ENCODE data around the gene MAL. TPM values are rescaled to one million over a fixed set of nuclear protein-coding genes. Genes with fewer than 3 reads are reported as not detected.
A peak's percentile ranks its signal among the peaks of the same experiment; 100 is the strongest.

MAL gene
- total RNA-seq, 1 experiment from 2014 or later = 1.6 TPM

DNA sequence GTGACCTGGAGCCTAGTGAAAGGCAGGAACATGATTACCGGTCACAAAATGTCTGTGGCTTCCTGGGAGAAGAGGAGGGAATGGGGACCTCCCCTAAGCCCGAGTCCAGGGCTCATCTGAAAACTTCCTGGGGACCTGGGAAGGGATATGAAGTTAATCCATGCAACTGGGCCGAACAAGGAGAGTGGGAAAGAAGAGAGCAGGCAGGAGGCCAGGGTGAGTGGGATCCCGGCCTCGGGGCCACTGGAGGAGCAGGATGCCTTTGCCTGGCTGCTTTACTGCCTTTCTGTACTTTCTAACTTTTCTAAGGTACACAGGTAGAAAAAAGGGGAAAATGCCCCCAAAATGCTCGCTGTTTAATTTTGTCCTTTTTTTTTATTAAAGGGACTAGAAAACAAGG lies 43.4 kb upstream of the MAL start:
- Histone ChIP-seq H3K9ac (ENCODE audit: low read length) (no peak overlapping the region), H4K20me1 (ENCODE audit: low read length) (no peaks in the 10 kb centered on the region), H3K9me3 (ENCODE audit: low read length) (no peaks in the 10 kb centered on the region), H2AFZ (ENCODE audit: low read length) (no peak overlapping the region), H3K4me2 (ENCODE audit: low read length) (no peak overlapping the region), H3K79me2 (ENCODE audit: low read length) (no peaks in the 10 kb centered on the region), H3K27ac (ENCODE audit: low read length) (no peak overlapping the region), H3F3A (ENCODE audit: low read length, unreplicated experiment) (no peaks in the 10 kb centered on the region), H3K9me2 (replicated peaks; ENCODE audit: low read length) (no peaks in the 10 kb centered on the region), H3K36me3 (ENCODE audit: low read depth, low read length) (no peaks in the 10 kb centered on the region), H3K4me3 (ENCODE audit: low read length) (no peak overlapping the region), H3K4me1 (ENCODE audit: insufficient read depth, low read length) (no peaks in the 10 kb centered on the region), H3K27me3 (ENCODE audit: low read length) (peaks cover 7% of the 10 kb centered on the region)
- POLR2A ChIA-PET (ENCODE audit: unreplicated experiment) = no interaction called here
- no peak for ATAC-seq
- no TSS peak for BruUV-seq (replicated peaks)
- CTCF ChIA-PET = interaction anchor here (0.6 kb wide), 1 partner anchor 82 kb away, joined by 6 read pairs; no protein-coding TSS in a partner anchor
- no peak for DNase-seq
- no peak for TF ChIP-seq EZH2phosphoT487 (IDR thresholded peaks at IDR 0.05; ENCODE audit: borderline replicate concordance, low read length)
- TF ChIP-seq CTCF (conservative IDR thresholded peaks at IDR 0.05; ENCODE audit: low read depth, low read length) = no peak
- no peak for TF ChIP-seq EZH2 (IDR thresholded peaks at IDR 0.05; ENCODE audit: low read length, unreplicated experiment)
- intact Hi-C loops (cut with micrococcal nuclease) = no loop called here

DNA sequence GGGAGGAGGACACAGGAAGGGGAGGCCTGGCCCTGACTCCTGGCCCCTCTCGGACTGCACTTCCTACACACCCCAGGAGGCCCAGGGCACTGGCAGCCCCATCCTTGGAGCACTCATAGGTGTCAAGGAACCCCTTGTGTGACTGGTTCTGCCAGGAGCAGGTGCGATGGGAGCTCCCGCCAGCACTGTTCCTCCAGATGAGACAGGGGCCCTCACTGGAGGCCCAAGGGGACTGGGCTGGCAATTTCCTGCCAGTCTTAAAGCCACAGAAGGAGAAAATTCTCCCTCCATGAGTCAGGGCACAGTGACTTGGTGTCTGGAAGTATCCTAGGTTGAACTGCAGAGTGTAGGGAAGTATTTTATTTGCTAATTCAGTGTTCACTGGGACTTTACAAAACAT lies 42.8 kb upstream of the MAL start:
- no peak overlapping the region for H3K9ac ChIP-seq (ENCODE audit: low read length)
- no peak for TF ChIP-seq EZH2 (IDR thresholded peaks at IDR 0.05; ENCODE audit: low read length, unreplicated experiment)
- TF ChIP-seq EZH2phosphoT487 (IDR thresholded peaks at IDR 0.05; ENCODE audit: borderline replicate concordance, low read length) = no peak
- TF ChIP-seq CTCF (conservative IDR thresholded peaks at IDR 0.05; ENCODE audit: low read depth, low read length) = no peak
- BruUV-seq (replicated peaks) = no TSS peak
- H3F3A ChIP-seq (ENCODE audit: low read length, unreplicated experiment) = no peaks in the 10 kb centered on the region
- no peaks in the 10 kb centered on the region for H3K36me3 ChIP-seq (ENCODE audit: low read depth, low read length)
- H3K27me3 ChIP-seq (ENCODE audit: low read length) = peaks cover 8% of the 10 kb centered on the region; the same call in 1 of the 2 replicates
- no peaks in the 10 kb centered on the region for H3K4me1 ChIP-seq (ENCODE audit: insufficient read depth, low read length)
- ChIA-PET CTCF (interaction anchor here (0.6 kb wide), 1 partner anchor 81 kb away, joined by 6 read pairs; no protein-coding TSS in a partner anchor), POLR2A (ENCODE audit: unreplicated experiment) (interaction anchor here (0.7 kb wide), 1 partner anchor 10 kb away, joined by 3 read pairs; no protein-coding TSS in a partner anchor)
- DNase-seq (peak; percentile 58), ATAC-seq (peak; percentile 36)
- H3K4me3 ChIP-seq (ENCODE audit: low read length) = no peak overlapping the region
- H3K9me2 ChIP-seq (replicated peaks; ENCODE audit: low read length) = no peaks in the 10 kb centered on the region
- no peaks in the 10 kb centered on the region for H3K9me3 ChIP-seq (ENCODE audit: low read length)
- H4K20me1 ChIP-seq (ENCODE audit: low read length) = no peaks in the 10 kb centered on the region
- H2AFZ ChIP-seq (ENCODE audit: low read length) = peak overlapping the region; percentile 45; the same call in 1 of the 2 replicates
- intact Hi-C loops (cut with micrococcal nuclease) = no loop called here
- no peaks in the 10 kb centered on the region for H3K79me2 ChIP-seq (ENCODE audit: low read length)
- no peak overlapping the region for H3K4me2 ChIP-seq (ENCODE audit: low read length)
- no peak overlapping the region for H3K27ac ChIP-seq (ENCODE audit: low read length)

DNA sequence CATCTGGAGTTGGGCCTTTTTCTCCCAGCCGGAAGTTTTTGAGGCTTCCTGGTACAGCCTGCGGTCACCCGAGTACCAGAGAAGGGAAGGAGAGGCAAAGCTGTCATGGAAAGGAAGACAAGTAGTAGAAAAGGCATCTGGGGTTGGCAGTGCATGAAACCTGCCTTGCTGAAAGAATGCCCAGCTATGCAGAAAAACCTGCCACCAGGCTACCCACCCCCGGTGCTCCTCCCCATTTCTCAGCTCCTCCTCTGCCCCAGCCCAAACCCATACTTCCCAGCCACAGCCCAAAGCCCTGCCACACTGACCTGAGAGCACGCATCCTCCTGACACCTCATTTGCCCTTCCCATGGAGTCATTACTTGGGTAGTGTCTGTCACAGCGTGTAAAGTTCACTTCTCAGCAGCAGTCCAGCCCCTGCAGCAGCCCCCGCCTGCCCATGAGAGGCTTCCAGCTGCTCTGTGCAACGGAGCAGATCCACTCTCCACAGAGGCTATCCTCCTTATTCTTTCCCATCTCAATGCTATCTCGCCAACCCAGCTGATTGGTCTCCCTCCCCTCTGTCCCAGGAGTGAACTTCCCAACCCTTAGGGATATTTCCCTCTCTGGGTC lies 40.4 kb upstream of the MAL start:
- no TSS peak for BruUV-seq (replicated peaks)
- DNase-seq (peak; percentile 31), ATAC-seq (peak; percentile 19; the same call in 1 of the 2 replicates)
- peaks cover 27% of the 10 kb centered on the region for H3K27me3 ChIP-seq (ENCODE audit: low read length)
- H4K20me1 ChIP-seq (ENCODE audit: low read length) = no peaks in the 10 kb centered on the region
- no peaks in the 10 kb centered on the region for H3F3A ChIP-seq (ENCODE audit: low read length, unreplicated experiment)
- TF ChIP-seq EZH2phosphoT487 (IDR thresholded peaks at IDR 0.05; ENCODE audit: borderline replicate concordance, low read length) (no peak), CTCF (conservative IDR thresholded peaks at IDR 0.05; ENCODE audit: low read depth, low read length) (no peak), EZH2 (IDR thresholded peaks at IDR 0.05; ENCODE audit: low read length, unreplicated experiment) (no peak)
- no peak overlapping the region for H3K9ac ChIP-seq (ENCODE audit: low read length)
- H3K79me2 ChIP-seq (ENCODE audit: low read length) = no peaks in the 10 kb centered on the region
- intact Hi-C loops (cut with micrococcal nuclease) = no loop called here
- no peak overlapping the region for H3K27ac ChIP-seq (ENCODE audit: low read length)
- H3K4me2 ChIP-seq (ENCODE audit: low read length) = no peak overlapping the region
- no peaks in the 10 kb centered on the region for H3K9me3 ChIP-seq (ENCODE audit: low read length)
- no peaks in the 10 kb centered on the region for H3K9me2 ChIP-seq (replicated peaks; ENCODE audit: low read length)
- CTCF ChIA-PET = no interaction called here
- H3K4me3 ChIP-seq (ENCODE audit: low read length) = no peak overlapping the region
- H3K4me1 ChIP-seq (ENCODE audit: insufficient read depth, low read length) = no peaks in the 10 kb centered on the region
- POLR2A ChIA-PET (ENCODE audit: unreplicated experiment) = no interaction called here
- H2AFZ ChIP-seq (ENCODE audit: low read length) = no peak overlapping the region; the same call in 1 of the 2 replicates
- no peaks in the 10 kb centered on the region for H3K36me3 ChIP-seq (ENCODE audit: low read depth, low read length)
